ENCODE measurements around the gene SIRPA. TPM values are rescaled to one million over a fixed set of nuclear protein-coding genes. Genes with fewer than 3 reads are reported as not detected.

The SIRPA gene
- total RNA-seq, 2 experiments from 2014 or later = 0.60 to 0.64 TPM

DNA sequence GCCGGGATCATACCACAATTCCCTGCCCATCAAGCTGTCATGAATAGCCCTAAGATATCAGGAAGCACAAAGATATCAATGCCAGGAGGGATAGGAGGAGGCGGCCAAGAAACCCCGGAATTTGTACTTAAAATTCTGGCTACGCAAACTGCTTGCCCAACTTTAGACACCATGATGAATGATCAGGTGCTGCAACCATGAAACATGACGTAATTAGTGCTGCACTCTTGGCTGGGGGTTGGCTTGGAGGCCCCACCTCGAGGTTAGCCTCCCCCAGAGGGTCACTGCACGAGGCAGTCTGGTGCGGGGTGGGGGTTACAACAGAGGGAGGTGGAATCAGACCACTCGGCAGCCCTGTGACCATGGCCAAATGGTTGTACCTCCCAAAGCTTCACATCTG, 8.9 kb downstream of the SIRPA start:
- TF ChIP-seq, protein P1, sequence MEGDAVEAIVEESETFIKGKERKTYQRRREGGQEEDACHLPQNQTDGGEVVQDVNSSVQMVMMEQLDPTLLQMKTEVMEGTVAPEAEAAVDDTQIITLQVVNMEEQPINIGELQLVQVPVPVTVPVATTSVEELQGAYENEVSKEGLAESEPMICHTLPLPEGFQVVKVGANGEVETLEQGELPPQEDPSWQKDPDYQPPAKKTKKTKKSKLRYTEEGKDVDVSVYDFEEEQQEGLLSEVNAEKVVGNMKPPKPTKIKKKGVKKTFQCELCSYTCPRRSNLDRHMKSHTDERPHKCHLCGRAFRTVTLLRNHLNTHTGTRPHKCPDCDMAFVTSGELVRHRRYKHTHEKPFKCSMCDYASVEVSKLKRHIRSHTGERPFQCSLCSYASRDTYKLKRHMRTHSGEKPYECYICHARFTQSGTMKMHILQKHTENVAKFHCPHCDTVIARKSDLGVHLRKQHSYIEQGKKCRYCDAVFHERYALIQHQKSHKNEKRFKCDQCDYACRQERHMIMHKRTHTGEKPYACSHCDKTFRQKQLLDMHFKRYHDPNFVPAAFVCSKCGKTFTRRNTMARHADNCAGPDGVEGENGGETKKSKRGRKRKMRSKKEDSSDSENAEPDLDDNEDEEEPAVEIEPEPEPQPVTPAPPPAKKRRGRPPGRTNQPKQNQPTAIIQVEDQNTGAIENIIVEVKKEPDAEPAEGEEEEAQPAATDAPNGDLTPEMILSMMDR (IDR thresholded peaks at IDR 0.05) = no peak
- no peak for ATAC-seq (ENCODE audit: poor library complexity)
- Histone ChIP-seq H3K36me3 (ENCODE audit: insufficient read depth, low read length) (no peaks in the 10 kb centered on the region), H3K27ac (ENCODE audit: low read depth in 1 of 2, low read length in 2 of 2) (no peak overlapping the region), H3K9me3 (ENCODE audit: control insufficient read depth in 1 of 2, insufficient read depth in 1 of 2, low read length in 2 of 2) (peaks cover 0 to 3% of the 10 kb centered on the region in 2 experiments), H3K4me3 (ENCODE audit: low read length) (no peak overlapping the region), H3K4me1 (ENCODE audit: insufficient read depth, low read length) (no peaks in the 10 kb centered on the region), H3K27me3 (ENCODE audit: control insufficient read depth in 1 of 2, insufficient read depth in 2 of 2, low read length in 2 of 2) (peaks cover 7 to 9% of the 10 kb centered on the region in 2 experiments)
- H3K4me1 Mint-ChIP-seq (ENCODE audit: low read depth) = no peaks in the 10 kb centered on the region
- CTCF ChIA-PET = no interaction called here
- intact Hi-C loops (cut with DNase I, micrococcal nuclease) = no loop called here
- DNase-seq = no peak
- no peaks in the 10 kb centered on the region for H3K9me3 Mint-ChIP-seq
- no peaks in the 10 kb centered on the region for H3K36me3 Mint-ChIP-seq (ENCODE audit: low read depth)
- peaks cover 49% of the 10 kb centered on the region for H3K27me3 Mint-ChIP-seq
- POLR2A ChIA-PET = no interaction called here
- H3K27ac Mint-ChIP-seq = no peak overlapping the region
- H3K4me3 Mint-ChIP-seq = no peak overlapping the region

DNA sequence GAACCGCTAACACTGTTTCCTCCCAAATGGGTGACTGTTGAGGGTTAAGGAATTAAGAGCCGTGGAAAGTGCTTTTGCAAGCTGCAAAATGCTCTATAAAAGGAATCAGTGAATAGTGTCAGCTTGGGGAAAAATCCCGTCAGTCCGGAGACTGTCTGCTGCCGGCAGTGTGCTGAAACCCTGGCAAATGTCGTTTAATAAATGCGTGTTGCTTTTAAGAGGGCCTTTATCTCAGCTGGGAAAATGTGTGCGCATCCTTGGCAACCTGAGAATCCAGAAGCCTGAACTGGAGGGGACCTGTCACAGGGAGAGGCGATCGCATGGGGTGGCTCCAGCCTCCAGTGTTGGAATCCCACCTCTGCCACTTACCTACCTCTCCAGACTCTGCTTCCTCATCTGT, 9.8 kb downstream of the SIRPA start:
- ChIA-PET CTCF (no interaction called here), POLR2A (no interaction called here)
- no peaks in the 10 kb centered on the region for H3K4me1 ChIP-seq (ENCODE audit: insufficient read depth, low read length)
- TF ChIP-seq, protein P1 (IDR thresholded peaks at IDR 0.05) = no peak
- intact Hi-C loops (cut with DNase I, micrococcal nuclease) = no loop called here
- Mint-ChIP-seq H3K4me1 (ENCODE audit: low read depth) (no peaks in the 10 kb centered on the region), H3K27ac (no peak overlapping the region), H3K36me3 (ENCODE audit: low read depth) (no peaks in the 10 kb centered on the region), H3K4me3 (no peak overlapping the region), H3K9me3 (no peaks in the 10 kb centered on the region), H3K27me3 (peaks cover 41% of the 10 kb centered on the region)
- no peak overlapping the region for H3K4me3 ChIP-seq (ENCODE audit: low read length)
- no peak overlapping the region for H3K27ac ChIP-seq (ENCODE audit: low read depth in 1 of 2, low read length in 2 of 2)
- peaks cover 5 to 7% of the 10 kb centered on the region in 2 experiments for H3K27me3 ChIP-seq (ENCODE audit: control insufficient read depth in 1 of 2, insufficient read depth in 2 of 2, low read length in 2 of 2)
- ATAC-seq (ENCODE audit: poor library complexity) (no peak), DNase-seq (no peak)
- H3K36me3 ChIP-seq (ENCODE audit: insufficient read depth, low read length) = no peaks in the 10 kb centered on the region
- H3K9me3 ChIP-seq (ENCODE audit: control insufficient read depth in 1 of 2, insufficient read depth in 1 of 2, low read length in 2 of 2) = peaks cover 0 to 3% of the 10 kb centered on the region in 2 experiments

DNA sequence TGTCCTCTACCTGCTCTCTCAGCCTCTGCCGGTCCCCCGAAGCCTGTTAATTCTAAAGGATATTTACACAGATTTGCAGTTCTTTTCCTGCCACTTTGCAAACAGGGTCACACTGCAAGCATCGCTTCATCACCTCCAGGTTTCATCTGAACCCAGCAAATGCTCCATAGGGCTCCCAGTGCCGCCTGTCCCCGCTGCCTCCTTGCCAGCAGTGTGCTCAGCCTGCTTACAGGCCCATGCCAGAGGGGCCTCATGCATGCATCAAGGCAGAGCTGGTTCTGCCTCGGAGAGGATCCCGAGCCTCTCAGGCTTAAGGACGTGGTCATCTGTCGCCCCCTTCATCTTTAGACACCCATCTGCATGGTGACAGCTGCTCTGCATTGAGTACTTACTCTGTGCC, 10.5 kb downstream of the SIRPA start:
- Histone ChIP-seq H3K27me3 (ENCODE audit: control insufficient read depth in 1 of 2, insufficient read depth in 2 of 2, low read length in 2 of 2) (peaks cover 5 to 7% of the 10 kb centered on the region in 2 experiments), H3K4me3 (ENCODE audit: low read length) (no peak overlapping the region), H3K27ac (ENCODE audit: low read depth in 1 of 2, low read length in 2 of 2) (no peak overlapping the region), H3K36me3 (ENCODE audit: insufficient read depth, low read length) (no peaks in the 10 kb centered on the region), H3K4me1 (ENCODE audit: insufficient read depth, low read length) (no peaks in the 10 kb centered on the region), H3K9me3 (ENCODE audit: control insufficient read depth in 1 of 2, insufficient read depth in 1 of 2, low read length in 2 of 2) (peaks cover 0 to 3% of the 10 kb centered on the region in 2 experiments)
- Mint-ChIP-seq H3K4me3 (no peak overlapping the region), H3K4me1 (ENCODE audit: low read depth) (no peaks in the 10 kb centered on the region), H3K27me3 (peaks cover 41% of the 10 kb centered on the region), H3K36me3 (ENCODE audit: low read depth) (no peaks in the 10 kb centered on the region), H3K27ac (no peak overlapping the region), H3K9me3 (no peaks in the 10 kb centered on the region)
- ChIA-PET POLR2A (no interaction called here), CTCF (no interaction called here)
- TF ChIP-seq, protein P1 (IDR thresholded peaks at IDR 0.05) = no peak
- intact Hi-C loops (cut with DNase I, micrococcal nuclease) = no loop called here
- DNase-seq = no peak
- no peak for ATAC-seq (ENCODE audit: poor library complexity)
